IPS-15b (cell line): ENCODE data around the gene ACOXL.

Source experiments
- H3K27me3 ChIP-seq: one replicate; pipeline ENCODE4 v1.6.1; 2013; ENCODE audit warnings: low read length; ENCODE audit not compliant: control insufficient read depth, insufficient read depth
- H3K36me3 ChIP-seq: one replicate; pipeline ENCODE4 v1.6.1; 2013; ENCODE audit warnings: low read length; ENCODE audit not compliant: control insufficient read depth, insufficient read depth
- H3K4me1 ChIP-seq: one replicate; pipeline ENCODE4 v1.6.1; 2013; ENCODE audit warnings: mild to moderate bottlenecking, low read length; ENCODE audit not compliant: control insufficient read depth, insufficient read depth
- H3K4me3 ChIP-seq: one replicate; pipeline ENCODE4 v1.5.1; 2013; ENCODE audit warnings: low read depth, low read length
- H3K9ac ChIP-seq: one replicate; pipeline ENCODE4 v1.6.1; 2013; ENCODE audit warnings: low read depth, mild to moderate bottlenecking, low read length
- H3K9me3 ChIP-seq: one replicate; pipeline ENCODE4 v1.6.1; 2013; ENCODE audit warnings: mild to moderate bottlenecking, low read length; ENCODE audit not compliant: control insufficient read depth, insufficient read depth

Gene ACOXL

GRCh38 chr2:110868971-110869370 lies 136.6 kb downstream of the ACOXL start:
- H3K36me3 ChIP-seq: peaks cover 2% of the 10 kb centered on the region

GRCh38 chr2:110869472-110870446 lies 137.4 kb downstream of the ACOXL start:
- no peak overlapping the region for H3K9ac ChIP-seq
- no peak overlapping the region for H3K4me3 ChIP-seq
- peaks cover 9% of the 10 kb centered on the region for H3K4me1 ChIP-seq
- H3K27me3 ChIP-seq: no peaks in the 10 kb centered on the region
- no peaks in the 10 kb centered on the region for H3K9me3 ChIP-seq
- peaks cover 2% of the 10 kb centered on the region for H3K36me3 ChIP-seq

More at GRCh38 chr2:110868971-110869370, 136.6 kb downstream of the ACOXL start:
- H3K4me3 ChIP-seq: no peak overlapping the region
- H3K9ac ChIP-seq: peak overlapping the region; percentile 29
- H3K4me1 ChIP-seq: peaks cover 9% of the 10 kb centered on the region
- no peaks in the 10 kb centered on the region for H3K9me3 ChIP-seq
- no peaks in the 10 kb centered on the region for H3K27me3 ChIP-seq

GRCh38 chr2:110870545-110870944 lies 138.2 kb downstream of the ACOXL start:
- H3K9me3 ChIP-seq: no peaks in the 10 kb centered on the region
- H3K4me1 ChIP-seq: peaks cover 8% of the 10 kb centered on the region
- no peak overlapping the region for H3K9ac ChIP-seq
- no peak overlapping the region for H3K4me3 ChIP-seq
- H3K27me3 ChIP-seq: no peaks in the 10 kb centered on the region
- H3K36me3 ChIP-seq: peaks cover 2% of the 10 kb centered on the region

- Histone ChIP-seq H3K27me3 (no peaks in the 10 kb centered on the region), H3K9ac (no peak overlapping the region), H3K4me1 (peaks cover 4% of the 10 kb centered on the region), H3K36me3 (peaks cover 2% of the 10 kb centered on the region), H3K9me3 (no peaks in the 10 kb centered on the region), H3K4me3 (no peak overlapping the region)
Observed at GRCh38 chr2:110871637-110872036, 139.3 kb downstream of the ACOXL start.

GRCh38 chr2:110872521-110872920 lies 140.1 kb downstream of the ACOXL start:
- no peaks in the 10 kb centered on the region for H3K9me3 ChIP-seq
- H3K4me3 ChIP-seq: no peak overlapping the region
- H3K9ac ChIP-seq: no peak overlapping the region
- peaks cover 2% of the 10 kb centered on the region for H3K36me3 ChIP-seq
- H3K27me3 ChIP-seq: no peaks in the 10 kb centered on the region
- H3K4me1 ChIP-seq: peaks cover 4% of the 10 kb centered on the region

GRCh38 chr2:110873056-110873502 lies 140.7 kb downstream of the ACOXL start:
- no peaks in the 10 kb centered on the region for H3K27me3 ChIP-seq
- H3K36me3 ChIP-seq: peaks cover 2% of the 10 kb centered on the region
- no peak overlapping the region for H3K9ac ChIP-seq
- no peak overlapping the region for H3K4me3 ChIP-seq
- H3K4me1 ChIP-seq: peaks cover 4% of the 10 kb centered on the region
- no peaks in the 10 kb centered on the region for H3K9me3 ChIP-seq

- no peaks in the 10 kb centered on the region for H3K9me3 ChIP-seq
- H3K27me3 ChIP-seq: no peaks in the 10 kb centered on the region
- H3K9ac ChIP-seq: no peak overlapping the region
- peaks cover 2% of the 10 kb centered on the region for H3K36me3 ChIP-seq
- H3K4me1 ChIP-seq: peaks cover 4% of the 10 kb centered on the region
- H3K4me3 ChIP-seq: no peak overlapping the region
Observed at GRCh38 chr2:110873597-110874452, 141.5 kb downstream of the ACOXL start.

- peaks cover 4% of the 10 kb centered on the region for H3K4me1 ChIP-seq
- H3K27me3 ChIP-seq: no peaks in the 10 kb centered on the region
- no peaks in the 10 kb centered on the region for H3K9me3 ChIP-seq
- no peaks in the 10 kb centered on the region for H3K36me3 ChIP-seq
- H3K4me3 ChIP-seq: no peak overlapping the region
- no peak overlapping the region for H3K9ac ChIP-seq
Observed at GRCh38 chr2:110874453-110875383, 142.3 kb downstream of the ACOXL start.

- no peaks in the 10 kb centered on the region for H3K36me3 ChIP-seq
- peaks cover 4% of the 10 kb centered on the region for H3K4me1 ChIP-seq
- no peaks in the 10 kb centered on the region for H3K27me3 ChIP-seq
- H3K9ac ChIP-seq: no peak overlapping the region
- H3K4me3 ChIP-seq: no peak overlapping the region
- H3K9me3 ChIP-seq: no peaks in the 10 kb centered on the region
Observed at GRCh38 chr2:110875384-110875725, 143.0 kb downstream of the ACOXL start.

- no peaks in the 10 kb centered on the region for H3K36me3 ChIP-seq
- peaks cover 4% of the 10 kb centered on the region for H3K4me1 ChIP-seq
- no peak overlapping the region for H3K4me3 ChIP-seq
- no peaks in the 10 kb centered on the region for H3K9me3 ChIP-seq
- H3K27me3 ChIP-seq: no peaks in the 10 kb centered on the region
- no peak overlapping the region for H3K9ac ChIP-seq
Observed at GRCh38 chr2:110876167-110876999, 144.0 kb downstream of the ACOXL start.
